ENCODE data around the gene SASH1. TPM values are rescaled to one million over a fixed set of nuclear protein-coding genes. Genes with fewer than 3 reads are reported as not detected.
A peak's percentile ranks its signal among the peaks of the same experiment; 100 is the strongest.

SASH1 gene
- total and polyA plus RNA-seq, 2 donors (not counting 3 experiments of a cell fraction or from before 2014, with no cell fraction given), result 18.5 to 103 TPM

DNA sequence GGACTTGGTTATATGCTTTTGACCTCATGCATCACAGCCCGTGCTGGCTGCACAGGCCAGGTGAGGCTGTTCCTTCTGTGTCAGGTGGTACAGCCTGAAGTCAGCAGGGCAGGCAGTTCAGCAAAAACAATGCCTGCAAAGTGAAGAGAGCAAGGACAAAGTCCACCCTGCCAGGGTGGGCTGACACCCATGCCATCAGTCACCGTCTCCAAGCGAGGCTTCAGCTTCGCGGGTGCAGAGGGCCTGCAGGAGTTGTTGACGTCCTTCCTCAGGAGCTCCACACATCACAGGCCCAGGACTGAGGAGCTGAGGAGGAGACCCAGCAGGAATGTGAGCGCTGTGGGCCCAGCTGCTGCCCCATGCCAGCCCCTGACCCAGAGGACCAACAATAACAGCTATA is 111.3 kb downstream of the SASH1 start:
- dilution Hi-C loops (cut with MboI; ENCODE audit: extremely low pct_ligation_motif_present, low sequenced_read_pairs), result no loop called here
- H3K36me3 ChIP-seq (ENCODE audit: control insufficient read depth in 2 of 2, extremely low read depth in 1 of 2, insufficient read depth in 2 of 2, low read length in 2 of 2), result peaks cover 5 to 9% of the 10 kb centered on the region in 2 experiments
- H4K20me1 ChIP-seq (replicated peaks; ENCODE audit: control insufficient read depth, extremely low read depth, insufficient read depth, low read length), result no peaks in the 10 kb centered on the region
- H3K9me3 ChIP-seq (replicated peaks; ENCODE audit: control insufficient read depth, insufficient read depth, low read length), result no peaks in the 10 kb centered on the region
- ChIA-PET POLR2A (interaction anchor here (1.2 kb wide), 1 partner anchor 90 kb away, joined by 6 read pairs; no protein-coding TSS in a partner anchor), CTCF (interaction anchor here (0.7 to 3.9 kb wide), 7 partner anchors 8 to 947 kb away, joined by 3 to 12 read pairs (median 3); no protein-coding TSS in a partner anchor)
- H2AFZ ChIP-seq (ENCODE audit: low read depth, low read length), result no peak overlapping the region
- FAIRE-seq, result no peak
- no peaks in the 10 kb centered on the region for H3K9me1 ChIP-seq (replicated peaks; ENCODE audit: control insufficient read depth, extremely low read depth, insufficient read depth, low read length)
- peaks cover 83% of the 10 kb centered on the region for H3K4me1 ChIP-seq (ENCODE audit: control insufficient read depth, extremely low read depth, insufficient read depth, low read length)
- H3K4me3 ChIP-seq (replicated peaks in 1 of 3; ENCODE audit: insufficient read depth in 1 of 3, low read depth in 1 of 3, low read length in 3 of 3), result no peak overlapping the region
- peak overlapping the region; percentile 99 for H3K27ac ChIP-seq (ENCODE audit: insufficient read depth, low read depth, low read length)
- DNase-seq (ENCODE audit: low read depth, low spot score), result no peak
- BruUV-seq (replicated peaks), result no TSS peak
- intact Hi-C loops (cut with micrococcal nuclease), result loop anchor here (2.0 kb wide), 1 partner anchor 111 kb away; the partner anchor contains the start of gene SASH1
- no peaks in the 10 kb centered on the region for H3K27me3 ChIP-seq (ENCODE audit: control insufficient read depth in 2 of 2, insufficient read depth in 2 of 2, low read length in 2 of 2)
- no peak overlapping the region for H3K4me2 ChIP-seq (ENCODE audit: insufficient read depth, low read length)
- no peak overlapping the region for H3K9ac ChIP-seq (replicated peaks; ENCODE audit: extremely low read depth, insufficient read depth, low read length)
- TF ChIP-seq EZH2 (IDR thresholded peaks at IDR 0.05; ENCODE audit: borderline replicate concordance, low read depth, low read length, severe bottlenecking) (no peak), MYC (IDR thresholded peaks at IDR 0.05; ENCODE audit: low read depth, low read length) (no peak)
- TF ChIP-seq, protein P1, sequence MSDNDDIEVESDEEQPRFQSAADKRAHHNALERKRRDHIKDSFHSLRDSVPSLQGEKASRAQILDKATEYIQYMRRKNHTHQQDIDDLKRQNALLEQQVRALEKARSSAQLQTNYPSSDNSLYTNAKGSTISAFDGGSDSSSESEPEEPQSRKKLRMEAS (IDR thresholded peaks at IDR 0.05; ENCODE audit: insufficient read depth, insufficient read length), result no peak
- H3K79me2 ChIP-seq (ENCODE audit: control insufficient read depth, insufficient read depth, low read length), result peaks cover 67% of the 10 kb centered on the region

DNA sequence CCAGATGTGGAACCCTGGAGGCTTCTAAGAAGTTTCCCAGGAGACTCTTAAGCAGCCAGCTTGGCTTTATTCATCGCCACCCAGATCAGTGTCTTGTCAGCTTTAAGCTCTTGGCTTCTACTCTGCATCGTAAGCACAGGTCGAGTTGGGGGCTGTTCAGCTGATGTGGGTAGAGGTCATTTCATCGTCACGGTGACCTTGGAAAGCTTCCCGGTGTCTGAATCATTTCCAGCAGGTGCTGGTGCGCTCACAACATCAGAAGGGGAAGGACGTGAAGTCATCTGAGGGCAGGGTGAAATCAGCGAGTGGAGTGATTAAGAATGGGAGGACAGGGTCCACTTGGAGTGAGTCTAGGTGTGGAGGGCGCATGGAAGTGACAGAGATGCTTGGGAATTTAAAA is 112.6 kb downstream of the SASH1 start:
- dilution Hi-C loops (cut with MboI; ENCODE audit: extremely low pct_ligation_motif_present, low sequenced_read_pairs), result no loop called here
- peaks cover 72% of the 10 kb centered on the region for H3K79me2 ChIP-seq (ENCODE audit: control insufficient read depth, insufficient read depth, low read length)
- H3K4me3 ChIP-seq (replicated peaks in 1 of 3; ENCODE audit: insufficient read depth in 1 of 3, low read depth in 1 of 3, low read length in 3 of 3), result no peak overlapping the region
- H3K9me3 ChIP-seq (replicated peaks; ENCODE audit: control insufficient read depth, insufficient read depth, low read length), result no peaks in the 10 kb centered on the region
- peak; percentile 99 for FAIRE-seq
- peaks cover 13% of the 10 kb centered on the region in 2 experiments for H3K36me3 ChIP-seq (ENCODE audit: control insufficient read depth in 2 of 2, extremely low read depth in 1 of 2, insufficient read depth in 2 of 2, low read length in 2 of 2)
- H3K27me3 ChIP-seq (ENCODE audit: control insufficient read depth in 2 of 2, insufficient read depth in 2 of 2, low read length in 2 of 2), result no peaks in the 10 kb centered on the region
- H2AFZ ChIP-seq (ENCODE audit: low read depth, low read length), result no peak overlapping the region
- H3K4me2 ChIP-seq (ENCODE audit: insufficient read depth, low read length), result peak overlapping the region; percentile 26
- ChIA-PET POLR2A (interaction anchor here (0.9 to 1.2 kb wide), 4 partner anchors 9 to 91 kb away, joined by 5 to 6 read pairs (median 5); no protein-coding TSS in a partner anchor), CTCF (interaction anchor here (0.7 to 3.9 kb wide), 8 partner anchors 10 to 275 kb away, joined by 3 to 12 read pairs (median 4); no protein-coding TSS in a partner anchor)
- H3K9ac ChIP-seq (replicated peaks; ENCODE audit: extremely low read depth, insufficient read depth, low read length), result peak overlapping the region; percentile 81
- H3K27ac ChIP-seq (ENCODE audit: insufficient read depth, low read depth, low read length), result peak overlapping the region; percentile 99
- intact Hi-C loops (cut with micrococcal nuclease), result loop anchor here (1.0 to 2.0 kb wide), 5 partner anchors 10 to 112 kb away; partner anchors contain the start of gene SASH1
- DNase-seq (ENCODE audit: low read depth, low spot score), result peak; percentile 99
- TF ChIP-seq POLR2AphosphoS5 (IDR thresholded peaks at IDR 0.05; ENCODE audit: insufficient read depth, low read depth, low read length), result peak; percentile 94
- peak; percentile 99 for TF ChIP-seq FOS (IDR thresholded peaks at IDR 0.05; ENCODE audit: borderline replicate concordance, insufficient read depth, low read length)
- TF ChIP-seq POLR2A (IDR thresholded peaks at IDR 0.05; ENCODE audit: low read depth, low read length), result no peak
- TF ChIP-seq JUN (IDR thresholded peaks at IDR 0.05; ENCODE audit: borderline replicate concordance, insufficient read depth, insufficient read length, low read depth), result peak; percentile 89
- peak; percentile 61 for TF ChIP-seq MYC (IDR thresholded peaks at IDR 0.05; ENCODE audit: low read depth, low read length)
- peak; percentile 73 for TF ChIP-seq GATA2 (IDR thresholded peaks at IDR 0.05; ENCODE audit: insufficient read depth, insufficient read length, low read depth, low read length)
- TF ChIP-seq EZH2 (IDR thresholded peaks at IDR 0.05; ENCODE audit: borderline replicate concordance, low read depth, low read length, severe bottlenecking), result no peak
- H4K20me1 ChIP-seq (replicated peaks; ENCODE audit: control insufficient read depth, extremely low read depth, insufficient read depth, low read length), result no peaks in the 10 kb centered on the region
- H3K4me1 ChIP-seq (ENCODE audit: control insufficient read depth, extremely low read depth, insufficient read depth, low read length), result peaks cover 80% of the 10 kb centered on the region
- BruUV-seq (replicated peaks), result no TSS peak
- no peaks in the 10 kb centered on the region for H3K9me1 ChIP-seq (replicated peaks; ENCODE audit: control insufficient read depth, extremely low read depth, insufficient read depth, low read length)

Measured in endothelial cell of umbilical vein (primary cell).